HCT116 (cell line): ENCODE data around the gene GNPTG.

ENCODE experiments used
- CEBPB ChIP-seq: IDR thresholded peaks from 2 replicates; pipeline ENCODE4 v1.6.1; 2012; ENCODE audit warnings: low read depth
- EZH2phosphoT487 ChIP-seq: fragments of 200-600 bp; IDR thresholded peaks from 2 replicates; pipeline ENCODE4 v1.6.1; 2018; ENCODE audit warnings: antibody characterized with exemption, borderline replicate concordance
- POLR2A ChIP-seq: IDR thresholded peaks from 2 replicates; pipeline ENCODE4 v1.7.0; 2011; ENCODE audit warnings: borderline replicate concordance; ENCODE audit not compliant: insufficient read depth, insufficient read length; ENCODE audit errors: extremely low read depth
- POLR2AphosphoS5 ChIP-seq: IDR thresholded peaks from 2 replicates; pipeline ENCODE4 v1.6.1; 2011; ENCODE audit warnings: mild to moderate bottlenecking, low read depth, low read length, moderate library complexity
- SIN3A ChIP-seq: IDR thresholded peaks from 2 replicates; pipeline ENCODE4 v1.6.1; 2012; ENCODE audit warnings: low read depth
- SP1 ChIP-seq: IDR thresholded peaks from 2 replicates; pipeline ENCODE4 v1.6.1; 2012; ENCODE audit warnings: low read depth
- TCF7L2 ChIP-seq: IDR thresholded peaks from 2 replicates; pipeline ENCODE4 v1.7.0; 2011; ENCODE audit warnings: borderline replicate concordance, inconsistent platforms; ENCODE audit not compliant: insufficient read depth, insufficient read length; ENCODE audit errors: extremely low read depth
- YY1 ChIP-seq: IDR thresholded peaks from 2 replicates; pipeline ENCODE4 v1.6.1; 2011; ENCODE audit warnings: low read length, low read depth, moderate library complexity, mild to moderate bottlenecking; ENCODE audit not compliant: insufficient replicate concordance; ENCODE audit errors: extremely low read depth
- ZFX ChIP-seq: fragments of 450-650 bp; IDR thresholded peaks from 2 replicates; pipeline ENCODE4 v1.6.1; 2017
- TF ChIP-seq, protein P1 (sequence below), 3 experiments: fragments of 200-600 bp in 1 of 3; sonication (generic) in 1 of 3; IDR thresholded peaks in 2 of 3; conservative IDR thresholded peaks in 1 of 3; 2 replicates each; pipeline ENCODE4 v1.5.1; 2012 to 2017; ENCODE audit warnings: low read depth in 2 of 3, low read length in 2 of 3, antibody characterized with exemption in 1 of 3, borderline replicate concordance in 1 of 3, control low read depth in 1 of 3, mild to moderate bottlenecking in 1 of 3, mixed read lengths in 1 of 3, mixed run types in 1 of 3, moderate library complexity in 1 of 3; ENCODE audit not compliant: insufficient read depth in 1 of 3
- TF ChIP-seq, protein P2 (sequence below): IDR thresholded peaks from 2 replicates; pipeline ENCODE4 v1.6.1; 2012; ENCODE audit warnings: low read depth
- TF ChIP-seq, protein P3 (sequence below): IDR thresholded peaks from 2 replicates; pipeline ENCODE4 v1.6.1; 2011; ENCODE audit warnings: mild to moderate bottlenecking, low read length, moderate library complexity; ENCODE audit not compliant: insufficient replicate concordance; ENCODE audit errors: extremely low read depth

DNA sequence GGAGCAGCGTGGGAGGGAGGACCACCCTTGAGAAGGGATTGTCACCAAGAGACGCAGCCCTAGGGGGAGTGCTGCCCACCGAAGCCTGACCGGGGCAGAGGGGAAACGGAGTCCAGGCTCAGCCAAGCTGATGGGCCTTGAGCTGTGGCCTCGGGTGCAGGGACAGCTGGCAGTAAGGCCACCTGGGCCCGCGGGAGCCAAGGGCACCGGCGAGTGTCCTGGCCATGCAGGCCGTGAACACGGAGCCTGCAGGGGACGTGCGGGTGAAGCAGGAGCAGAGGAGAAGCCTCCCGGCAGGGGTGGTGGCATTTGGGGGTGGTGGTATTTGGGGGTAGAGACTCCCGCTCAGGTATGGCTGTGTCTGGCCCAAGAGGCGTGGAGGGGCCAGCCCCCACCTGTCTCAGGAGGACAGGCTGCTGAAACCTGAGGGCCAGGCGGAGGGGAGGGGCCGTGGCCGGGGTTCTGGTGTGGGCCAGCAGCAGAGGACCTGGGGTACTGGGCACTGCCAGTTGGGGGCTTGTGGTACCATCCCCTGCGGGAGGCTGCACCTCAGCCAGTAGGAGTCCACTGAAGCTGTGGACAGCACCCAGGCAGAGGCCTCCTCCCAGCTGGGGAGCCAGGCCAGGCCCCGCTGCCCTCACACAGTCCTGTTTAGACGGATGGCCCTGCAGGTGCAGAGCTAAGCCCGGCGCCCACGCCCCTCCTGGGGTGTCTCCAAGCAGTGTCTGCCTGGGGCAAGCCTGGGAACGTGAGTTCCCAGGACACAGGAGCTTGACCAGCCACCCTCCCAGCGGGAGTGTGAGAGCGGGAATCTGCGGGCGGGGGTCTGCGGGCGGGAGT is 4.5 kb downstream of the GNPTG start:
- no peak for TF ChIP-seq SIN3A
- TF ChIP-seq, protein P1, sequence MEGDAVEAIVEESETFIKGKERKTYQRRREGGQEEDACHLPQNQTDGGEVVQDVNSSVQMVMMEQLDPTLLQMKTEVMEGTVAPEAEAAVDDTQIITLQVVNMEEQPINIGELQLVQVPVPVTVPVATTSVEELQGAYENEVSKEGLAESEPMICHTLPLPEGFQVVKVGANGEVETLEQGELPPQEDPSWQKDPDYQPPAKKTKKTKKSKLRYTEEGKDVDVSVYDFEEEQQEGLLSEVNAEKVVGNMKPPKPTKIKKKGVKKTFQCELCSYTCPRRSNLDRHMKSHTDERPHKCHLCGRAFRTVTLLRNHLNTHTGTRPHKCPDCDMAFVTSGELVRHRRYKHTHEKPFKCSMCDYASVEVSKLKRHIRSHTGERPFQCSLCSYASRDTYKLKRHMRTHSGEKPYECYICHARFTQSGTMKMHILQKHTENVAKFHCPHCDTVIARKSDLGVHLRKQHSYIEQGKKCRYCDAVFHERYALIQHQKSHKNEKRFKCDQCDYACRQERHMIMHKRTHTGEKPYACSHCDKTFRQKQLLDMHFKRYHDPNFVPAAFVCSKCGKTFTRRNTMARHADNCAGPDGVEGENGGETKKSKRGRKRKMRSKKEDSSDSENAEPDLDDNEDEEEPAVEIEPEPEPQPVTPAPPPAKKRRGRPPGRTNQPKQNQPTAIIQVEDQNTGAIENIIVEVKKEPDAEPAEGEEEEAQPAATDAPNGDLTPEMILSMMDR (IDR thresholded peaks at IDR 0.05 in 2 of 3, conservative IDR thresholded peaks at IDR 0.05 in 1 of 3; ENCODE audit: borderline replicate concordance in 1 of 3, insufficient read depth in 1 of 3, low read depth in 2 of 3, low read length in 2 of 3) = no peak
- no peak for TF ChIP-seq YY1
- no peak for TF ChIP-seq EZH2phosphoT487
- no peak for TF ChIP-seq ZFX
- no peak for TF ChIP-seq CEBPB
- no peak for TF ChIP-seq SP1
- no peak for TF ChIP-seq POLR2AphosphoS5
- TF ChIP-seq, protein P2, sequence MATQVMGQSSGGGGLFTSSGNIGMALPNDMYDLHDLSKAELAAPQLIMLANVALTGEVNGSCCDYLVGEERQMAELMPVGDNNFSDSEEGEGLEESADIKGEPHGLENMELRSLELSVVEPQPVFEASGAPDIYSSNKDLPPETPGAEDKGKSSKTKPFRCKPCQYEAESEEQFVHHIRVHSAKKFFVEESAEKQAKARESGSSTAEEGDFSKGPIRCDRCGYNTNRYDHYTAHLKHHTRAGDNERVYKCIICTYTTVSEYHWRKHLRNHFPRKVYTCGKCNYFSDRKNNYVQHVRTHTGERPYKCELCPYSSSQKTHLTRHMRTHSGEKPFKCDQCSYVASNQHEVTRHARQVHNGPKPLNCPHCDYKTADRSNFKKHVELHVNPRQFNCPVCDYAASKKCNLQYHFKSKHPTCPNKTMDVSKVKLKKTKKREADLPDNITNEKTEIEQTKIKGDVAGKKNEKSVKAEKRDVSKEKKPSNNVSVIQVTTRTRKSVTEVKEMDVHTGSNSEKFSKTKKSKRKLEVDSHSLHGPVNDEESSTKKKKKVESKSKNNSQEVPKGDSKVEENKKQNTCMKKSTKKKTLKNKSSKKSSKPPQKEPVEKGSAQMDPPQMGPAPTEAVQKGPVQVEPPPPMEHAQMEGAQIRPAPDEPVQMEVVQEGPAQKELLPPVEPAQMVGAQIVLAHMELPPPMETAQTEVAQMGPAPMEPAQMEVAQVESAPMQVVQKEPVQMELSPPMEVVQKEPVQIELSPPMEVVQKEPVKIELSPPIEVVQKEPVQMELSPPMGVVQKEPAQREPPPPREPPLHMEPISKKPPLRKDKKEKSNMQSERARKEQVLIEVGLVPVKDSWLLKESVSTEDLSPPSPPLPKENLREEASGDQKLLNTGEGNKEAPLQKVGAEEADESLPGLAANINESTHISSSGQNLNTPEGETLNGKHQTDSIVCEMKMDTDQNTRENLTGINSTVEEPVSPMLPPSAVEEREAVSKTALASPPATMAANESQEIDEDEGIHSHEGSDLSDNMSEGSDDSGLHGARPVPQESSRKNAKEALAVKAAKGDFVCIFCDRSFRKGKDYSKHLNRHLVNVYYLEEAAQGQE = no peak
- TF ChIP-seq, protein P3, sequence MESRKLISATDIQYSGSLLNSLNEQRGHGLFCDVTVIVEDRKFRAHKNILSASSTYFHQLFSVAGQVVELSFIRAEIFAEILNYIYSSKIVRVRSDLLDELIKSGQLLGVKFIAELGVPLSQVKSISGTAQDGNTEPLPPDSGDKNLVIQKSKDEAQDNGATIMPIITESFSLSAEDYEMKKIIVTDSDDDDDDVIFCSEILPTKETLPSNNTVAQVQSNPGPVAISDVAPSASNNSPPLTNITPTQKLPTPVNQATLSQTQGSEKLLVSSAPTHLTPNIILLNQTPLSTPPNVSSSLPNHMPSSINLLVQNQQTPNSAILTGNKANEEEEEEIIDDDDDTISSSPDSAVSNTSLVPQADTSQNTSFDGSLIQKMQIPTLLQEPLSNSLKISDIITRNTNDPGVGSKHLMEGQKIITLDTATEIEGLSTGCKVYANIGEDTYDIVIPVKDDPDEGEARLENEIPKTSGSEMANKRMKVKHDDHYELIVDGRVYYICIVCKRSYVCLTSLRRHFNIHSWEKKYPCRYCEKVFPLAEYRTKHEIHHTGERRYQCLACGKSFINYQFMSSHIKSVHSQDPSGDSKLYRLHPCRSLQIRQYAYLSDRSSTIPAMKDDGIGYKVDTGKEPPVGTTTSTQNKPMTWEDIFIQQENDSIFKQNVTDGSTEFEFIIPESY = no peak
- no peak for TF ChIP-seq TCF7L2
- TF ChIP-seq POLR2A = no peak
